GM21381 (cell line): ENCODE results near the gene NRROS.

Source experiments
- ATAC-seq: cut with Tn5 transposase; IDR thresholded peaks from one replicate; pipeline ENCODE4 v1.9.1; 2021; ENCODE audit warnings: mild to moderate bottlenecking, moderate library complexity; ENCODE audit not compliant: unreplicated experiment

NRROS gene

GRCh38 chr3:196645897-196646665, 6.6 kb downstream of the NRROS start:
- ATAC-seq = no peak

- ATAC-seq = no peak
Measured at GRCh38 chr3:196646666-196647216, 7.2 kb downstream of the NRROS start.

GRCh38 chr3:196650740-196651311, 11.3 kb downstream of the NRROS start:
- ATAC-seq = no peak

- ATAC-seq = no peak
Measured at GRCh38 chr3:196651819-196652218, 12.3 kb downstream of the NRROS start.

- no peak for ATAC-seq
Measured at GRCh38 chr3:196652961-196653795, 13.7 kb downstream of the NRROS start.

GRCh38 chr3:196654006-196654734, 14.7 kb downstream of the NRROS start:
- no peak for ATAC-seq

GRCh38 chr3:196654735-196655090, 15.2 kb downstream of the NRROS start:
- ATAC-seq = no peak

- no peak for ATAC-seq
Measured at GRCh38 chr3:196655496-196655895, 16.0 kb downstream of the NRROS start.

GRCh38 chr3:196656213-196656612, 16.7 kb downstream of the NRROS start:
- no peak for ATAC-seq

- no peak for ATAC-seq
Measured at GRCh38 chr3:196659901-196660351, 20.4 kb downstream of the NRROS start.

GRCh38 chr3:196660381-196661166, 21.1 kb downstream of the NRROS start:
- no peak for ATAC-seq

GRCh38 chr3:196661400-196661799, 21.9 kb downstream of the NRROS start:
- ATAC-seq = no peak

- ATAC-seq = no peak
Measured at GRCh38 chr3:196662033-196662432, 22.5 kb downstream of the NRROS start.

- ATAC-seq = no peak
Measured at GRCh38 chr3:196662711-196663571, 23.4 kb downstream of the NRROS start.

- no peak for ATAC-seq
Measured at GRCh38 chr3:196666001-196666867, 26.7 kb downstream of the NRROS start.

- ATAC-seq = no peak
Measured at GRCh38 chr3:196667056-196667825, 27.7 kb downstream of the NRROS start.

- ATAC-seq = no peak
Measured at GRCh38 chr3:196670339-196670738, 30.8 kb downstream of the NRROS start.
